ENCODE measurements around the gene CREG2. TPM values are rescaled to one million over a fixed set of nuclear protein-coding genes. Genes with fewer than 3 reads are reported as not detected.

Gene CREG2
- total RNA-seq, 1 experiment from 2014 or later = 1.3 TPM

GRCh38 chr2:101419096-101419663 lies 31.9 kb upstream of the CREG2 start:
- no peaks in the 10 kb centered on the region for H3K9me3 Mint-ChIP-seq (ENCODE audit: low read depth, unreplicated experiment)
- no peaks in the 10 kb centered on the region for H3K36me3 Mint-ChIP-seq (ENCODE audit: insufficient read depth, unreplicated experiment)
- no peak overlapping the region for H3K4me3 Mint-ChIP-seq (ENCODE audit: low read depth, unreplicated experiment)
- no peak overlapping the region for H3K27ac Mint-ChIP-seq (ENCODE audit: unreplicated experiment)
- TF ChIP-seq CTCF (IDR thresholded peaks at IDR 0.05; ENCODE audit: unreplicated experiment) = peak; percentile 61
- no peaks in the 10 kb centered on the region for H3K27me3 Mint-ChIP-seq (ENCODE audit: unreplicated experiment)
- no TSS peak for BruUV-seq (replicated peaks)
- intact Hi-C loops (cut with micrococcal nuclease; ENCODE audit: unreplicated experiment) = loop anchor here (1.0 to 10.0 kb wide), 4 partner anchors 98 to 1026 kb away; partner anchors contain the start of gene MAP4K4
- no peaks in the 10 kb centered on the region for H3K4me1 Mint-ChIP-seq (ENCODE audit: low read depth, unreplicated experiment)
- CTCF ChIA-PET = interaction anchor here (1.0 to 1.6 kb wide), 6 partner anchors 14 to 412 kb away, joined by 3 to 12 read pairs (median 4); no protein-coding TSS in a partner anchor
- peak; percentile 67 for DNase-seq

- Mint-ChIP-seq H3K36me3 (ENCODE audit: insufficient read depth, unreplicated experiment) (no peaks in the 10 kb centered on the region), H3K4me1 (ENCODE audit: low read depth, unreplicated experiment) (no peaks in the 10 kb centered on the region), H3K27ac (ENCODE audit: unreplicated experiment) (no peak overlapping the region), H3K4me3 (ENCODE audit: low read depth, unreplicated experiment) (no peak overlapping the region), H3K9me3 (ENCODE audit: low read depth, unreplicated experiment) (no peaks in the 10 kb centered on the region), H3K27me3 (ENCODE audit: unreplicated experiment) (no peaks in the 10 kb centered on the region)
- CTCF ChIA-PET = interaction anchor here (0.6 to 1.6 kb wide), 7 partner anchors 13 to 413 kb away, joined by 3 to 12 read pairs (median 4); no protein-coding TSS in a partner anchor
- no peak for DNase-seq
- no TSS peak for BruUV-seq (replicated peaks)
- no peak for TF ChIP-seq CTCF (IDR thresholded peaks at IDR 0.05; ENCODE audit: unreplicated experiment)
- intact Hi-C loops (cut with micrococcal nuclease; ENCODE audit: unreplicated experiment) = loop anchor here (1.0 to 10.0 kb wide), 4 partner anchors 99 to 1026 kb away; partner anchors contain the start of gene MAP4K4
Measured at GRCh38 chr2:101418460-101419095, 31.3 kb upstream of the CREG2 start.

GRCh38 chr2:101416609-101417008 lies 29.3 kb upstream of the CREG2 start:
- H3K4me1 Mint-ChIP-seq (ENCODE audit: low read depth, unreplicated experiment) = no peaks in the 10 kb centered on the region
- intact Hi-C loops (cut with micrococcal nuclease; ENCODE audit: unreplicated experiment) = loop anchor here (10.0 kb wide), 2 partner anchors 278 to 1028 kb away; partner anchors contain the start of gene MAP4K4
- H3K4me3 Mint-ChIP-seq (ENCODE audit: low read depth, unreplicated experiment) = no peak overlapping the region
- H3K27me3 Mint-ChIP-seq (ENCODE audit: unreplicated experiment) = no peaks in the 10 kb centered on the region
- TF ChIP-seq CTCF (IDR thresholded peaks at IDR 0.05; ENCODE audit: unreplicated experiment) = no peak
- no peak overlapping the region for H3K27ac Mint-ChIP-seq (ENCODE audit: unreplicated experiment)
- H3K36me3 Mint-ChIP-seq (ENCODE audit: insufficient read depth, unreplicated experiment) = no peaks in the 10 kb centered on the region
- BruUV-seq (replicated peaks) = no TSS peak
- no peak for DNase-seq
- CTCF ChIA-PET = no interaction called here
- H3K9me3 Mint-ChIP-seq (ENCODE audit: low read depth, unreplicated experiment) = no peaks in the 10 kb centered on the region

- Mint-ChIP-seq H3K4me3 (ENCODE audit: low read depth, unreplicated experiment) (no peak overlapping the region), H3K36me3 (ENCODE audit: insufficient read depth, unreplicated experiment) (no peaks in the 10 kb centered on the region), H3K27ac (ENCODE audit: unreplicated experiment) (no peak overlapping the region), H3K4me1 (ENCODE audit: low read depth, unreplicated experiment) (peaks cover 5% of the 10 kb centered on the region), H3K27me3 (ENCODE audit: unreplicated experiment) (no peaks in the 10 kb centered on the region), H3K9me3 (ENCODE audit: low read depth, unreplicated experiment) (no peaks in the 10 kb centered on the region)
- CTCF ChIA-PET = interaction anchor here (0.6 kb wide), 1 partner anchor 1209 kb away, joined by 9 read pairs; no protein-coding TSS in a partner anchor
- no peak for DNase-seq
- no TSS peak for BruUV-seq (replicated peaks)
- intact Hi-C loops (cut with micrococcal nuclease; ENCODE audit: unreplicated experiment) = loop anchor here (10.0 kb wide), 2 partner anchors 279 to 1029 kb away; partner anchors contain the start of gene MAP4K4
- TF ChIP-seq CTCF (IDR thresholded peaks at IDR 0.05; ENCODE audit: unreplicated experiment) = no peak
Measured at GRCh38 chr2:101415884-101416283, 28.6 kb upstream of the CREG2 start.

All from Calu3 (cell line).